ENCODE data around the gene DNAH7. TPM values are rescaled to one million over a fixed set of nuclear protein-coding genes. Genes with fewer than 3 reads are reported as not detected.

The DNAH7 gene
- total and polyA plus RNA-seq, 2 experiments from 2014 or later: 0.35 to 1.1 TPM

GRCh38 chr2:195823206-195823605, 245.4 kb downstream of the DNAH7 start:
- Histone ChIP-seq H4K20me1 (replicated peaks; ENCODE audit: insufficient read depth) (no peaks in the 10 kb centered on the region), H3K9me2 (ENCODE audit: insufficient read depth) (no peaks in the 10 kb centered on the region), H3F3A (replicated peaks; ENCODE audit: low read depth) (no peaks in the 10 kb centered on the region), H3K36me3 (ENCODE audit: insufficient read depth) (no peaks in the 10 kb centered on the region), H3K4me1 (ENCODE audit: insufficient read depth) (0 out of 2 replicates have a peak, but pooled peaks cover 3% of the 10 kb centered on the region), H3K79me2 (replicated peaks; ENCODE audit: insufficient read depth) (no peaks in the 10 kb centered on the region), H3K4me2 (no peak overlapping the region), H3K4me3 (no peak overlapping the region), H3K27ac (ENCODE audit: low read depth) (no peak overlapping the region; the same call in 1 of the 2 replicates), H3K27me3 (ENCODE audit: insufficient read depth) (no peaks in the 10 kb centered on the region), H2AFZ (no peak overlapping the region)
- no peak for ATAC-seq
- Mint-ChIP-seq H3K4me3 (no peak overlapping the region), H3K9me3 (no peaks in the 10 kb centered on the region), H3K27ac (no peak overlapping the region), H3K4me1 (peaks cover 13% of the 10 kb centered on the region; the same call in 2 of the 3 replicates), H3K36me3 (ENCODE audit: low read depth) (no peaks in the 10 kb centered on the region), H3K27me3 (ENCODE audit: insufficient read depth, low read depth, poor library complexity) (no peaks in the 10 kb centered on the region)
- TF ChIP-seq, protein P1, sequence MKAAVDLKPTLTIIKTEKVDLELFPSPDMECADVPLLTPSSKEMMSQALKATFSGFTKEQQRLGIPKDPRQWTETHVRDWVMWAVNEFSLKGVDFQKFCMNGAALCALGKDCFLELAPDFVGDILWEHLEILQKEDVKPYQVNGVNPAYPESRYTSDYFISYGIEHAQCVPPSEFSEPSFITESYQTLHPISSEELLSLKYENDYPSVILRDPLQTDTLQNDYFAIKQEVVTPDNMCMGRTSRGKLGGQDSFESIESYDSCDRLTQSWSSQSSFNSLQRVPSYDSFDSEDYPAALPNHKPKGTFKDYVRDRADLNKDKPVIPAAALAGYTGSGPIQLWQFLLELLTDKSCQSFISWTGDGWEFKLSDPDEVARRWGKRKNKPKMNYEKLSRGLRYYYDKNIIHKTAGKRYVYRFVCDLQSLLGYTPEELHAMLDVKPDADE (IDR thresholded peaks at IDR 0.05): no peak
- TF ChIP-seq JUNB (IDR thresholded peaks at IDR 0.05; ENCODE audit: unreplicated experiment) (no peak), ZNF331 (CRISPR knock-in tag; IDR thresholded peaks at IDR 0.05; ENCODE audit: low read depth) (no peak), EZH2phosphoT487 (IDR thresholded peaks at IDR 0.05; ENCODE audit: unreplicated experiment) (no peak), ZNF462 (CRISPR knock-in tag; IDR thresholded peaks at IDR 0.05) (no peak), EZH2 (IDR thresholded peaks at IDR 0.05; ENCODE audit: low read depth, unreplicated experiment) (no peak), NANOG (IDR thresholded peaks at IDR 0.05; ENCODE audit: borderline replicate concordance) (no peak), STAT1 (IDR thresholded peaks at IDR 0.05; ENCODE audit: unreplicated experiment) (no peak), CREB1 (CRISPR knock-in tag; IDR thresholded peaks at IDR 0.05; ENCODE audit: low read depth) (no peak)
- DNase-seq (ENCODE audit: low spot score): no peak
